IMR-90 (cell line): ENCODE results near the gene ANKRD44. TPM values are rescaled to one million over a fixed set of nuclear protein-coding genes. Genes with fewer than 3 reads are reported as not detected.

Experiments used
- ATAC-seq: fragments of 200-7000 bp; cut with Tn5 transposase; 2 replicates; pipeline ENCODE4 v1.9.1; 2020; ENCODE audit warnings: low read depth, mild to moderate bottlenecking, moderate library complexity
- BruUV-seq: library from RNA; stranded (reverse); fragments of 400-500 nt; replicated peaks from 2 replicates; lab custom pipeline; 2021; lab: Mats Ljungman, UMichigan
- CTCF ChIA-PET: fragments of 300-600 bp; formaldehyde crosslinking; extraction: SDS; loops from one replicate; lab custom pipeline; 2021; ENCODE audit warnings: antibody characterized with exemption; lab: Yijun Ruan, JAX
- POLR2A ChIA-PET: fragments of 300-600 bp; sonication (Branson Sonifier 250); formaldehyde crosslinking; loops from one replicate; lab custom pipeline; 2022; ENCODE audit warnings: antibody characterized with exemption; ENCODE audit not compliant: unreplicated experiment; lab: Charles Lee
- DNase-seq: peaks from one replicate; pipeline ENCODE4 v3.0.0; 2013
- H2AFZ ChIP-seq: replicated peaks from 2 replicates; pipeline ENCODE3; 2013; ENCODE audit warnings: low read length, mild to moderate bottlenecking; ENCODE audit not compliant: poor library complexity
- H2AK5ac ChIP-seq: 2 replicates; pipeline ENCODE4 v1.6.1; 2013; ENCODE audit warnings: low read depth, low read length, inconsistent platforms
- H2AK9ac ChIP-seq: replicated peaks from 2 replicates; pipeline ENCODE3; 2013; ENCODE audit warnings: mild to moderate bottlenecking, low read depth, low read length, moderate library complexity; ENCODE audit not compliant: poor library complexity
- H2BK120ac ChIP-seq: 2 replicates; pipeline ENCODE4 v1.6.1; 2013; ENCODE audit warnings: low read depth, low read length, inconsistent platforms
- H2BK15ac ChIP-seq: 3 replicates; pipeline ENCODE4 v1.6.1; 2013; ENCODE audit warnings: low read depth, low read length, inconsistent platforms
- H2BK20ac ChIP-seq: 2 replicates; pipeline ENCODE4 v1.6.1; 2013; ENCODE audit warnings: low read depth, mild to moderate bottlenecking, inconsistent platforms, low read length, moderate library complexity
- H2BK5ac ChIP-seq: 2 replicates; pipeline ENCODE4 v1.6.1; 2013; ENCODE audit warnings: mild to moderate bottlenecking, low read depth, low read length, inconsistent platforms; ENCODE audit not compliant: poor library complexity, severe bottlenecking
- H3K14ac ChIP-seq: replicated peaks from 2 replicates; pipeline ENCODE4 v1.6.1; 2013; ENCODE audit warnings: low read depth, low read length, inconsistent platforms
- H3K18ac ChIP-seq: 2 replicates; pipeline ENCODE4 v1.6.1; 2013; ENCODE audit warnings: low read depth, low read length, control low read depth
- H3K23ac ChIP-seq: 2 replicates; pipeline ENCODE4 v1.6.1; 2013; ENCODE audit warnings: low read depth, low read length, inconsistent platforms
- H3K27ac ChIP-seq: 2 replicates; pipeline ENCODE4 v1.5.1; 2013; ENCODE audit warnings: mild to moderate bottlenecking, control low read depth, low read length; ENCODE audit not compliant: insufficient read depth
- H3K27me3 ChIP-seq: 2 replicates; pipeline ENCODE4 v1.6.1; 2013; ENCODE audit warnings: low read length; ENCODE audit not compliant: control insufficient read depth, insufficient read depth
- H3K36me3 ChIP-seq: 2 replicates; pipeline ENCODE4 v1.6.1; 2013; ENCODE audit warnings: low read length, mixed read lengths; ENCODE audit not compliant: control insufficient read depth, insufficient read depth
- H3K4ac ChIP-seq: 2 replicates; pipeline ENCODE4 v1.6.1; 2013; ENCODE audit warnings: low read depth, low read length, inconsistent platforms
- H3K4me1 ChIP-seq: 2 replicates; pipeline ENCODE4 v1.6.1; 2013; ENCODE audit warnings: low read length, mixed read lengths; ENCODE audit not compliant: control insufficient read depth, insufficient read depth
- H3K4me2 ChIP-seq: 2 replicates; pipeline ENCODE4 v1.6.1; 2013; ENCODE audit warnings: low read depth, mild to moderate bottlenecking, control low read depth, low read length, moderate library complexity
- H3K4me3 ChIP-seq: 2 replicates; pipeline ENCODE4 v1.5.1; 2013; ENCODE audit warnings: low read depth, mild to moderate bottlenecking, control low read depth, low read length, moderate library complexity; ENCODE audit not compliant: insufficient read depth
- H3K56ac ChIP-seq: 2 replicates; pipeline ENCODE4 v1.6.1; 2013; ENCODE audit warnings: low read length, inconsistent platforms; ENCODE audit not compliant: insufficient read depth; ENCODE audit errors: extremely low read depth
- H3K79me1 ChIP-seq, 2 experiments: 2 replicates each; pipeline ENCODE4 v1.6.1; 2013; ENCODE audit warnings: low read length in 2 of 2, inconsistent platforms in 1 of 2, low read depth in 1 of 2
- H3K9ac ChIP-seq: 2 replicates; pipeline ENCODE4 v1.6.1; 2013; ENCODE audit warnings: low read depth, low read length, control low read depth
- H3K9me1 ChIP-seq: 2 replicates; pipeline ENCODE4 v1.6.1; 2013; ENCODE audit warnings: low read length, inconsistent platforms; ENCODE audit not compliant: insufficient read depth
- H3K9me3 ChIP-seq: 2 replicates; pipeline ENCODE4 v1.6.1; 2013; ENCODE audit warnings: low read length; ENCODE audit not compliant: control insufficient read depth, insufficient read depth
- H4K20me1 ChIP-seq: 2 replicates; pipeline ENCODE4 v1.6.1; 2013; ENCODE audit warnings: low read length, inconsistent platforms; ENCODE audit not compliant: insufficient read depth
- H4K5ac ChIP-seq: 2 replicates; pipeline ENCODE4 v1.6.1; 2013; ENCODE audit warnings: mild to moderate bottlenecking, low read depth, low read length, control low read depth
- H4K8ac ChIP-seq, 2 experiments: 2 replicates each; pipeline ENCODE4 v1.6.1; 2013; ENCODE audit warnings: low read depth in 2 of 2, low read length in 2 of 2, control low read depth in 1 of 2, inconsistent platforms in 1 of 2
- H4K91ac ChIP-seq: 2 replicates; pipeline ENCODE4 v1.6.1; 2013; ENCODE audit warnings: low read depth, low read length, inconsistent platforms; ENCODE audit not compliant: insufficient read depth
- BHLHE40 ChIP-seq: fragments of 150-350 bp; IDR thresholded peaks from 2 replicates; pipeline ENCODE4 v1.6.1; 2016; ENCODE audit warnings: mild to moderate bottlenecking, low read depth, low read length
- FOS ChIP-seq: fragments of 150-350 bp; IDR thresholded peaks from 2 replicates; pipeline ENCODE4 v1.6.1; 2016; ENCODE audit warnings: low read depth, low read length
- MAFK ChIP-seq: IDR thresholded peaks from 2 replicates; pipeline ENCODE4 v1.6.1; 2012; ENCODE audit warnings: low read depth, low read length, improper control_type of control experiment
- MXI1 ChIP-seq: IDR thresholded peaks from 2 replicates; pipeline ENCODE4 v1.6.1; 2012; ENCODE audit warnings: low read depth, mild to moderate bottlenecking, low read length, moderate library complexity, borderline replicate concordance
- RFX5 ChIP-seq: IDR thresholded peaks from 2 replicates; pipeline ENCODE4 v1.8.0; 2012; ENCODE audit warnings: low read depth, mild to moderate bottlenecking, low read length, moderate library complexity
- SMC3 ChIP-seq: fragments of 150-350 bp; IDR thresholded peaks from 2 replicates; pipeline ENCODE4 v1.6.1; 2016; ENCODE audit warnings: low read depth, mild to moderate bottlenecking, antibody characterized with exemption, low read length, moderate library complexity
- WGBS, 2 experiments: methylation state at CpG; one replicate each; pipeline versions ENCODE4 v1.1.5 to v1.1.7; 2013; ENCODE audit warnings: missing lambda C conversion rate in 2 of 2; ENCODE audit not compliant: insufficient read length in 1 of 2; ENCODE audit errors: extremely low coverage in 2 of 2; 5-methylcytosine and 5-hydroxymethylcytosine counted together
- dilution Hi-C: fragments of 300-500 bp; cut with HindIII; formaldehyde crosslinking; loops from one replicate; pipeline ENCODE4 v1.14.3; 2018; ENCODE audit warnings: low sequenced_read_pairs; ENCODE audit not compliant: unreplicated experiment
- in situ Hi-C: fragments of 300-500 bp; cut with MboI; formaldehyde crosslinking; loops from 3 replicates; pipeline ENCODE4 v1.14.3; 2019; ENCODE audit warnings: low sequenced_read_pairs, inconsistent platforms, mixed read lengths
- intact Hi-C: fragments of 100-400 bp; cut with micrococcal nuclease; formaldehyde crosslinking; loops from 2 replicates; pipeline ENCODE4 v1.10.0; 2022
- polyA plus RNA-seq, 3 experiments: library from polyadenylated mRNA; depleted of rRNA; stranded (reverse); fragments of >200 nt; gene quantifications; 2 replicates each; pipeline ENCODE4 v1.2.3, GENCODE V29; 2012; ENCODE audit warnings: low replicate concordance in 1 of 3
- total RNA-seq: library from RNA; depleted of rRNA; stranded (reverse); fragments of >200 nt; gene quantifications from 2 replicates; pipeline ENCODE4 v1.2.3, GENCODE V29; 2012
- TF ChIP-seq, protein P1 (sequence below): conservative IDR thresholded peaks from 2 replicates; pipeline ENCODE4 v1.5.1; 2012; ENCODE audit warnings: mild to moderate bottlenecking, low read depth, low read length, improper control_type of control experiment
- TF ChIP-seq, protein P2 (sequence below): fragments of 150-350 bp; IDR thresholded peaks from 2 replicates; pipeline ENCODE4 v1.6.1; 2017; ENCODE audit warnings: mild to moderate bottlenecking, antibody characterized with exemption, low read length, low read depth

Gene ANKRD44
- total and polyA plus RNA-seq, 2 of the 4 experiments (the other 2 are of a cell fraction), result 5.2 to 15.6 TPM

GRCh38 chr2:196990092-196990491, 320.5 kb downstream of the ANKRD44 start:
- Histone ChIP-seq H3K9ac (no peak overlapping the region), H3K18ac (no peak overlapping the region), H3K4me1 (peaks cover 4% of the 10 kb centered on the region; the same call in 1 of the 2 replicates), H3K36me3 (no peaks in the 10 kb centered on the region), H2AFZ (no peak overlapping the region), H4K91ac (no peak overlapping the region), H3K4me2 (no peak overlapping the region), H4K5ac (no peak overlapping the region), H3K27me3 (no peaks in the 10 kb centered on the region), H3K23ac (no peak overlapping the region), H4K8ac (no peak overlapping the region), H3K4me3 (no peak overlapping the region), H2AK9ac (no peak overlapping the region), H2BK120ac (no peak overlapping the region), H3K27ac (no peak overlapping the region), H3K14ac (no peak overlapping the region), H3K4ac (no peak overlapping the region), H3K9me1 (no peaks in the 10 kb centered on the region), H3K79me1 (no peaks in the 10 kb centered on the region), H2BK5ac (no peak overlapping the region), H2BK20ac (no peak overlapping the region), H2AK5ac (no peak overlapping the region), H3K9me3 (no peaks in the 10 kb centered on the region; the same call in 1 of the 2 replicates), H2BK15ac (no peak overlapping the region), H3K56ac (no peak overlapping the region), H4K20me1 (no peaks in the 10 kb centered on the region)
- intact Hi-C loops, result no loop called here
- TF ChIP-seq, protein P1, sequence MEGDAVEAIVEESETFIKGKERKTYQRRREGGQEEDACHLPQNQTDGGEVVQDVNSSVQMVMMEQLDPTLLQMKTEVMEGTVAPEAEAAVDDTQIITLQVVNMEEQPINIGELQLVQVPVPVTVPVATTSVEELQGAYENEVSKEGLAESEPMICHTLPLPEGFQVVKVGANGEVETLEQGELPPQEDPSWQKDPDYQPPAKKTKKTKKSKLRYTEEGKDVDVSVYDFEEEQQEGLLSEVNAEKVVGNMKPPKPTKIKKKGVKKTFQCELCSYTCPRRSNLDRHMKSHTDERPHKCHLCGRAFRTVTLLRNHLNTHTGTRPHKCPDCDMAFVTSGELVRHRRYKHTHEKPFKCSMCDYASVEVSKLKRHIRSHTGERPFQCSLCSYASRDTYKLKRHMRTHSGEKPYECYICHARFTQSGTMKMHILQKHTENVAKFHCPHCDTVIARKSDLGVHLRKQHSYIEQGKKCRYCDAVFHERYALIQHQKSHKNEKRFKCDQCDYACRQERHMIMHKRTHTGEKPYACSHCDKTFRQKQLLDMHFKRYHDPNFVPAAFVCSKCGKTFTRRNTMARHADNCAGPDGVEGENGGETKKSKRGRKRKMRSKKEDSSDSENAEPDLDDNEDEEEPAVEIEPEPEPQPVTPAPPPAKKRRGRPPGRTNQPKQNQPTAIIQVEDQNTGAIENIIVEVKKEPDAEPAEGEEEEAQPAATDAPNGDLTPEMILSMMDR, result no peak
- TF ChIP-seq, protein P2, sequence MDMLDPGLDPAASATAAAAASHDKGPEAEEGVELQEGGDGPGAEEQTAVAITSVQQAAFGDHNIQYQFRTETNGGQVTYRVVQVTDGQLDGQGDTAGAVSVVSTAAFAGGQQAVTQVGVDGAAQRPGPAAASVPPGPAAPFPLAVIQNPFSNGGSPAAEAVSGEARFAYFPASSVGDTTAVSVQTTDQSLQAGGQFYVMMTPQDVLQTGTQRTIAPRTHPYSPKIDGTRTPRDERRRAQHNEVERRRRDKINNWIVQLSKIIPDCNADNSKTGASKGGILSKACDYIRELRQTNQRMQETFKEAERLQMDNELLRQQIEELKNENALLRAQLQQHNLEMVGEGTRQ, result no peak
- TF ChIP-seq MXI1, result no peak
- no peak for TF ChIP-seq MAFK
- no peak for TF ChIP-seq FOS
- TF ChIP-seq RFX5, result no peak
- no peak for TF ChIP-seq BHLHE40
- no peak for TF ChIP-seq SMC3
- no peak for DNase-seq
- BruUV-seq, result no TSS peak
- WGBS, 2 experiments, result no CpG with 5 or more reads among the region's 1 CpG
- ATAC-seq, result no peak
- ChIA-PET CTCF (no interaction called here), POLR2A (no interaction called here)
- in situ Hi-C loops, result no loop called here
- dilution Hi-C loops, result no loop called here
